Retina (tissue), 1 donor: Measurements from ENCODE around the gene TSC22D3.
"Not testable (repeated sequence)": the region's sequence is repeated elsewhere in the genome, so short reads cannot be mapped to it uniquely, and the experiment has no call there.

ENCODE experiments used
- DNase-seq: peaks from one replicate; pipeline ENCODE4 v3.0.0-alpha.2; 2016

TSC22D3 gene

DNA sequence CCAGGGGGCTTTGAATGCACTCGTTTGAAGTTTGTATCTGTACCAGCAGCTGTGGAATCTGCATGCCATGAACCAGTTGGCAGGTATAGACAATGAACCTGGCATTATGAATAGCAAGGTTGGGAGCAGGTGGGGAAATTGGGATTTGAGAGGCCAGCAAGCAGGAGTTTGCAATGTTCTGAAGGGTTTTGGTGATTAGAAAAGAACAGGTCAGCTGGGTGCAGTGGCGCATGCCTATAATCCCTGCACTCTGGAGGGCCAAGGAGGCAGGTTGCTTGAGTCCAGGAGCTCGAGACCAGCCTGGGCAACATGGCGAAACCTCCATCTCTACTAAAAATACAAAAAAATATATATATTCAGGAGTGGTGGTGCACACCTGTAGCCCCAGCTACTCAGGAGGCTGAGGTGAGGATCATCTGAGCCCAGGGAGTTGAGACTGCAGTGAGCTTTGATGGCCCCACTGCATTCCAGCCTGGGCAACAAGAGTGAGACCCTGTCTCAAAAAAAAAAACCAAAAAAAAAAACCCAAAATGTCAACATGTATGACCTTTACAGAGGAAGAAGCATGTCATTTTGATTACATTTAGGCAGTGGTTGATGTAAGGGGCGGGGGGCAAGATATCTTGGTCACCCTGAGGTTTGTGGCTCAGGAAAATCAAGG lies 63.9 kb downstream of the TSC22D3 start:
- no peak for DNase-seq

DNA sequence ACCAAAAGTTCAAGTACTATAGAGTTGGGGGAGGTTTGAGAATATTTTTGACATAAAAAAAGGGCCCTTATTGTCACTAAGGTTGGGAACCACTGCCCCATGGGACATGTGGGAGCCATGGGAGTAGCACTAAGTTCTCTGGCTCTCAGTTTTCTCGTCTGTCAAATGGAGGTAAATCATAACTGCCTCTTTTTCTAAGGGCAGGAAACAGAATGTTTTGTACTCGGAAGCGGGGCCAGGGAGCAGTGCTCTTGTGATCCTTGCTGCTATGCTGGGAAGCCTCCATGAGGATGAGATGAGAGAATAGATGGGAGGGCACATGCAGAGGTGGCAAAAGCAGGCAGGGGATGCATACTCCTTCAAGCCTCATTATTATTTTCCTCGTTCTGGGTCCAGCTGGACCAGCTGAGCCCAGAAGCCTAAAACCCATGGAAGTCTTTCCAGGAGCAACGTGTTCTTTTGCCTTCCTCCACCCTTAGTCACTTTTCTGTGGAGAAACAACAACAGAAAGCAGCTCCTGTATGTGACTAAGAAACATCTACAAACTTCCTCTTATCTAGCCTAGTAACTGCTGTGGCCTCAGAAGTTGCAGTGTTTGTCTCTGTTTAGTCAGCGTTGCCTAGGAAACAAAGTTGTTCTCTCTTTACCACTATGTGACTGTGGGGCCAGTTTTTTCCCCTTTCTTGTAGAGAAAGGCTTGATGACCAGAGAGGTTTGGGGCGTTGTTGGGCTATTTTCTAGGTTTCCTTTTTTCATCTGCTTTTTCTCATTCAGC lies 64.8 kb downstream of the TSC22D3 start:
- no peak for DNase-seq

DNA sequence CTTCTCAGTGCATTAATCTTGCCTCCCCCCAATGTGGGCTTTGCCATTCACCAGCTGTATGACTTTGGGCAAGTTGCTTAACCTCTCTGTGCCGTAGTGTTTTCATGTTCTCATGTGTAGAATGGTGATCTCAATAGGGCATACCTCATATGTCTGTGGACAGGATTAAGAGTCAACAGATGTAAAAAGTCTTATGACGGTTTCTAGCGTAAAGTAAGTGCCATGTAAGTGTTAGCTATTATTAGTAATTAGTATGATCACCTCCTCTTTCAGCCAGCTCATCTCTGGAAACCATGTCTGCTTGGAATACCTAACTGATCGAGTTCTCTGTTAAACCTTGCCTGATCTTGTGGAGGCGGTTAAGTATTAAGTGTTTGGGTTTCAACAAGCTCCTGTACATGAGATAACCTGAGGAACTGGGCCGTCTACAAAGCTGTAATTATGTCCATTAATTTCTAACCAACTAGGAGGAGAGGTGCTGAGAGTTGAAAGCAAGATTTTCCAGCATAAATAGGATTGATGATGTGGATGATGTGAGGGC lies 66.3 kb downstream of the TSC22D3 start:
- no peak for DNase-seq

DNA sequence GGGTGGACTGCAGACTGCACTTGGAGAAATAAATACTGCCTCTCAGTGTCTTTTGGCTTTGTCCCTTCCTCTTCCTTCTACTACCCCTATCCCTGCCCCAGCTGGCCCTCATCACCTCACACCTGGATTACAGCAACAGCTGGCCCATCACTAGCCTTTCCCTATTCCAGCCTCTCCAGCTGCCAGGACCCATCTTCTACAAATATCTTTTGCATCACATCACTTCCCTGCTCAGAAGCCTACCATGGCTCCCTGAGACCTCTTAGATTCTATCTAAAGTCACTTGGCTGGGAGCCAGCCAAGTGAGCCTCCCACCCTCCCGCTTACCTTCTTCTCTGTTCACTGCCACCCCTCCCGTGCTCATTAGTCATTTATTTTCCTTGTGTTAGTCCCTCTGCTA lies 66.8 kb downstream of the TSC22D3 start:
- no peak for DNase-seq

DNA sequence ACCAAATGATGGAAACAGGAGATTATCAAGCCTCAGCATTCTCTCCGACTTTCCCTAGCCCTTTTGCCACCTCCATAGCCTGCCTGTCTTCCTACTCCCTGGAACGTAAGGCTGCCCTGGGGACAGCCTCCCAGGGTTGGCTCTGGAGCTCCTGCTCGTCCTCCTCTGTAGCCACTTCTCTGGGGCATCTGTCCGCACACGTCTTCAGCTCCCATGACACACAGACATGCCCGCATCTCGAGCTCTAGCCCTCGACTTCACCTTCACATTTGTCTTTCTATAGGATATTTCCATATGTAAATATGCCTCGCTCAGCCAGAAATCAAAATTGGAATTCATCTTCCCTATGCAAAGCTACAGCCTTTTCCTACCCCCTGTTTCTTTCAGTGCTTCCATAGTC lies 67.7 kb downstream of the TSC22D3 start:
- no peak for DNase-seq

DNA sequence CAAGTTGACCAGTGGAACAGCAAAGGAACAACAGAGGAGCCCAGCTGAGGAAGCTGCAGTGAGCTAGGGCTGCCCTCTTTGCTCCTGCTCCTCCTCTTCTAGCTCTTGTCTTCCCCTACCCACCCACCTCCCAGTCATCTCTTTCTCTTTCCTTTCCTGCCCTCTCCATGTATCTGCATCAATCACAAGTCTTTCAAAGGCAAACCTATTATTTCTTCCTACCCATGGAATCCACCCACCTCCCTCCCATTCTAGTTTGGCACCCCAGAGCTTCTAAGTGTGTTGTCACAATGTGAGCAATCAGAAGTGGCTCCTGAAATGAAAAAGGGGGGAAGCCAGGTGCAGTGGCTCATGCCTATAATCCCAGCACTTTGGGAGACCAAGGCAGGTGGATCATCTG lies 69.3 kb downstream of the TSC22D3 start:
- DNase-seq = no peak

DNA sequence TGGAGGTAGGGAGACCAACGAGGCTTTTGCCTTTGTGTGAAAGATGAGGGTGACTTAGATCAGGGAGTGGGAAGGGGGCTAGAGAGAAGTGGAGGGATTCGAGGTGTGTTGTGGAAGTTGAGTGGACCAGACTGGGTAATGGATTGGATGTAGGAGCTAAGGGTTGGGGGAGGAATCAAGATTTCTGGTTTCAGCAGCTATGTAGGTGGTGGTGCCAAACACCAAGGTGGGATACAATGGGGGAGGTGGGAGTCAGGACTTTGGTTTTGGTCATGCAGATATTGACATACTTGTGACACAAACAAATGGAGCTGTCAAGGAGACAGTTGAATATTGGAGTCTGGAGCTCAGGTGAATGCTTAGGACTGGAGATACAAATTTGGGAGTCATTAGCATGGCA lies 71.0 kb downstream of the TSC22D3 start:
- no peak for DNase-seq

DNA sequence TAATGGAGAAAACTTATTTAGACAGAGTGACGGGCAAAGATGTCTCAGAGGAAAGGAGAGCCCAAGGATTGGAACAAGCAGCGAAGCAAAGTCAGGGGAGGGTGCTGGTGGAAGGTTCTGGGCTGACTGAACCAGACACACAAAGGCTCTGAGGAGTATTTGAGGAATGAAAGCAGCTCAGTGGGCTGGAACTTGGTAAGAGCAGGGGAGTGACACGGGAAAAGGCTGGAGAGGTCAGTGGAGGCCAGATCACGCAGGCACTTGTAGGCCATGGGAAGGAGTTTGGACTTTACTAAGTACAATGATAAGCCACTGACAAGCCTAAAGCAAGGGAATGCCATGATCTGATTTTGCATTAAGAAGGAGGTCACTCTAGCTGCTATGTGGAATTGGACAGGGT lies 71.4 kb downstream of the TSC22D3 start:
- no peak for DNase-seq

DNA sequence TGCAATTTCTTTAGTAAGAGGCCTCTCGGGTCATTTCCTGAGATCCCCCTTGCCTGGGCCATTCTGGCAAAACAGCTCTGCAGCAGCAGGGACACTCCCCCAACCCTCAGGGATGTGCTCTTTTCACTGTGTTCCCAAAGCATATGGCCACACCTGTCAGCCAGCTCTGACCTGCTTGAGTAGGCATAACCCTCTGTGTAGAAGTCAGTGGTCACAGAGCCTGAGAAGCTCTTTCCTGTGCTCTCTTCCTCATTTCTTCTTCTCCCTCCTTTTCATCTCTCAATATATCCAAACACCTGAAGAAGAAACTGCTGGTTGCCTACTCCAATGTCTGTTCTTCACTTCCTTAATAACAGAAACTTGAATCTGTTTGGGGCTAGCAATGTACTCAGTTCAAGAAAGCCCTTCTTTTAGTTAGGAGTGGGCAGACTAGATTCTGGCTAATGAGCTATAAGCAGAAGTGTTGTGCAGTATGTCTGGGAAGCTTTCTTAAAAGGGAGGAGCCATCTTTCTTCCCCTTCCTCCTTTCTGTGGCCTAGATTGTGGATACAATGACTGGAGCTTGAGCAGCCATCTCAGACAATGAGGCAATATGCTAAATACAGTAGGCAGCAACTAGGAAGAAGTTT lies 74.0 kb downstream of the TSC22D3 start:
- no peak for DNase-seq

DNA sequence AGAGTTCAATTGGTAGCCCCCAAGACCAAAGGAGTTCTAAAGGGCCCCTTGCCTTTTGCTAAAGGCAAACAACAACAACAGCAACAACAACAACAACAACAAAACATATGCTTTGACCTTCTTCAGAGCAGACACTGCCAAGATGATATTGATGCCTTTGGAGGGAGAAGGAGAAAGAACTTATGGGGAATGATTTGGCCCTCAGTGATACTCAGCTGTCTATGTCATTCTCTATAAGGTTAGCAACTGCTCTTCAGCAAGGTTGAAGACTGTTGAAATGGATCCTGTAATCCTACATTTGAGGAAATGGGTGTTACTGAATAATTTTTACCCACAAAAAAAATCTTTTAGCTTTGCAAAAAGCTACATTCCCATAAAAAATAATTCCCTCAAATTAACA lies 74.8 kb downstream of the TSC22D3 start:
- no peak for DNase-seq

DNA sequence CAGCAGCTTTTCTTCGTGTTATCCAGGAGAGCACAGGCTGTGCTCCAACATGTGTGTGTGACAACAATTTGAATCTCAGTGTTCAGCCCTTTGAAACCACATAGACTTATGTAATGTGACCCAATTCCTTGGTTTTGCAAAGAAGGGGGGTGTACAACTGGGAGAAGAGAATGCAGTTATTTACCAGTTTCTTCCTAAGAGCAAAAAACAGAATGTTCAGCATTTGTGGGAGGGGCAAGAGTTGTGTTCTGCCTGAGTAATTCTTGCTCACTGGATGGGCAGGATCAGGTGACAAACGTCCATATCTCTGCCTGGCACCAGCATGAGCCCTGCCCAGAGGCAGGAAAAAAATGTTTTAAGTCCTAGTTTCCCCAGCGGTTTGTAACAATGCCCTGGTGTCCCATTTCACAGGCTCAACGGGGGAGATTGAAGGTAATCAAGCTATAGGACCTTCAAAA lies 75.2 kb downstream of the TSC22D3 start:
- DNase-seq = no peak

DNA sequence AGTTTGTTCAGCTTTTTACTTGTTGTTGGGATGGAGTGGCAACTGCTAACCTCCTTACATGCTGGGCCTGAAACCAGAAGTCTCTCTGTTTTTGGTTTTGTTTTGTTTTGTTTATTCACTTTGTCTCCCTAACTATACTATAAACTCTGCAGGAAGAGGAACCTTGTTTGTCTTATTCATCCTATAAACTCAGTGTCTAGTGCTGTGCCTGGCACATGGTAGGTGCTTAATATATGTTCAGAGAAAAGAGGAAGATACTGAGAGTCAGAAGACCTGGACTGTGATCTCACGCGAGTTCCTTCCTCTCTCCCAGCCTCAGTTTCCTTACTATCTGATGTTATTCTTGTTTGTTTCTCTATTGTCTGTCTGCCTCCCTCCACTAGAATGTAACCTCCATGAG lies 76.0 kb downstream of the TSC22D3 start:
- DNase-seq = no peak

DNA sequence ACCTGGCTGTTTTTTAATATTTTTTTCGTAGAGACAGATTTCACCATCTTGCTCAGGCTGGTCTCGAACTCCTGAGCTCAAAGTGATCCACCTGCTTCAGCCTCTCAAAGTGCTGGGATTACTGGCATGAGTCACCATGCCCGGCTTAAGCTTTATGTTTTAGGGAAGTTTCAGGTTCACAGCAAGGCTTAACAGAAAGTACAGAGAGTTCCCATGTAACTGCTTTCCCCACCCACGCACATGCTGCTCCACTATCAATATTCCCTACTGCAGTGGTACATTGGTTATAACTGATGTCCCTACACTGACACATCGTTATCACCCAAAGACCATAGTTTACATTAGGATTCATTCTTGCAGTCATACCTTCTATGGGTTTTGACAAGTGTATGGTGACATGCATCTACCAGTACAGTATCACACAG lies 84.6 kb downstream of the TSC22D3 start:
- DNase-seq = no peak

DNA sequence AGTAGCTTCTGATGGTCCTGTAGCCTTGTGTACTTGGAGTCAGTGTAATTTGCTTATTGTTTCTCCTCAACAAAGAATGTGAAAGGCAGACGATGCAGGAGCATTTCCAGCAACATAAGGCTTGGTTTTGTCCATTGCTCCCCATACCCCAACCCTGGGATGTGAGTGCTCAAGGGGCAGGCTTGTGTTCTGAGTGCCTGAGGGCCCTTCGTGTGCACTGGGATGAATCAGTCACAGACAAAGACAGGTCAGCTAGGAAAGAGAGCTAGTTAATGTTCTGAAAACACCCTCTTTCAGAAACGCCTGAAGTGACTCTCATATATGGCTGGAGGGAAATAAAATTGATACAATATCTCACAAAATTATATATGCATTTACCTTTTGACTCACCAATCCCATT lies 88.1 kb downstream of the TSC22D3 start:
- DNase-seq = no peak

DNA sequence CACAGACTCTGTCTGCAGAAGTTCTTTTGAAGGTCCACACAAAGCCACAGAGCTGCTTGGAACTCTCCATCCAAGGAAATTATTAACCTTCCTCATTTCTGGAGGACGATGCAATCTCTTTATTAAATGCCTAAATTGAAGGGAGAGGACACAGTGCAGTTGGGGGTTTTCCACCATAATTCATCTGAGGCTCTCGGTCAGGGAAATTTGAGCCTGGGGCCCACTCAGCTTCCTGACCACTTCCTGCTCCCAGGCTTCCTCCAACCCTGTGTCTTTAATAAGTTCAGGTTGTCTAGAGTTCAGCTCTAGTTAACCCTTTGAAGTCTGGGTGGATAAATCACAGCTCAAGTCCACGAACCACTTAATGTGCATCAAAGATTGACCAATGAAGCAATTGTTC lies 88.8 kb downstream of the TSC22D3 start:
- DNase-seq = no peak

DNA sequence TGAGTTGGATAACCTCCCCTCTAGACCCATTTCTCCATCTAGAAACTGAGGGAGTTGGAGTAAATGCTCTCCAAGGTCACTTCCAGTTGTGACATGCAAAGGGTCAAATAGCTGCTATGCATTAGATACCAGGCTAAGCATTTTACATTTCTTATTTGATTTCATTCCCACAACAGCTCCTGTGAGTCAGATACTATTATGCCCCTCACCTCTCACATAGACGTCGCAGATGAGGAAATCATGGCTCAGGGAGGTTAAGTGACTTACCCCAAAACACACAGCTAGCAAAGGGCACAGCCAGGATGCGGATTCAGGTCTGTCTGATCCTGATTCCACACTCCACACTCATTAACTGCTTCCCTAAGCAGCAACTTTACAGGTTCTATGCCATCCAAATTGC lies 89.6 kb downstream of the TSC22D3 start:
- DNase-seq = no peak

DNA sequence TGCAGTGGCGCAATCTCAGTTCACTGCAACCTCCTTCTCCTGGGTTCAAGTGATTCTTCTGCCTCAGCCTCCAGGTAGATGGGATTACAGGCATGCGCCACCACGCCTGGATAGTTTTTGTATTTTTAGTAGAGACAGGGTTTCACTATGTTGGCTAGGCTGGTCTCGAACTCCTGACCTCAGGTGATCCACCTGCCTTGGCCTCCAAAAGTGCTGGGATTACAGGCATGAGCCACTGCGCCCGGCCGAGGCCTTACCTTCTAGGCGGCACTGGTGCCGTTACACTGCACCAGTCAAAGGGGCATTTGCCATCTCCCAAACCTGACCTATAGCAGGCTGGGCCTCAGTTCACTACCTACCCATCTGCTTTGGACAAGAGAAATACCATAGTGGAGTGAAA lies 90.0 kb downstream of the TSC22D3 start:
- not testable (repeated sequence) for DNase-seq

DNA sequence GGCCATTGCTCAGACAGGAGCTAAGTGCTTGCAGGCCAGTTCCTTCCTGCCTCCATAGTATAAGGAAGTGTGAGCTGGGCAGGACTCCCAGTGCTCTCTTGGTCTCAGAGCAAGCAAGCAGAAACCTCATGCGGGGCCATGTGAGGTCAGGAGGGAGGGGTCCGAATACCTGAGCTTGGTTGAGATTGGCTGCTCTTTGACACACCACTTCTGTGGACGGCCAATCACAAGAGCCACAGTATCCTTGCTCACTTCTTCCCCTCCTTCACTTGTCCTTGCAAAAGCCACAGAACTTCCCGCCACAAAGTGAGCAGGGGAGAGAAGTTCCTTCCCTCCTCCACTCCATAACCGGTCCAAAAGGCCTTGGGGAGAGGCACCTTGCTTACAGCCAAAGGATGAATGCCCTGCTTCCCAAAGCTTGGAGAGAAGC lies 90.6 kb downstream of the TSC22D3 start:
- no peak for DNase-seq

DNA sequence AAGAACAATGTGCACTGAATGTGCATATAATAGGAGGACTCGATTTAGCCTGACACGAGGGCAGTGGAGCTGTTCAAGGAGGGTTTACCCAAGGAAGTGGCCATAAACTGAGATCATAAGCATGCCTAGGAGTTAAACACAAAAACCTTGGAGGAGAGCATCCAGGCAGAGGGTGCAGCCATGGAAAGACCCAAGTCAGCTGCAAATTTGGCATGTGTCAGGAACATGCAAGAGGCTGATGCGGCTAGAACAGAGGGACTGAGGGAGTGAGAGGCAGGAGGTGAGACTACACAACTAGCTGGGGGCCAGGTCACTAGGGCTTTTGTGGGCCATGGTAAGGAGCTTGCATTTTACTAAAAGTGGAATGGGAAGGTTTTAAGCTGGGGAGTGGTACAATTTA lies 91.7 kb downstream of the TSC22D3 start:
- DNase-seq = no peak

DNA sequence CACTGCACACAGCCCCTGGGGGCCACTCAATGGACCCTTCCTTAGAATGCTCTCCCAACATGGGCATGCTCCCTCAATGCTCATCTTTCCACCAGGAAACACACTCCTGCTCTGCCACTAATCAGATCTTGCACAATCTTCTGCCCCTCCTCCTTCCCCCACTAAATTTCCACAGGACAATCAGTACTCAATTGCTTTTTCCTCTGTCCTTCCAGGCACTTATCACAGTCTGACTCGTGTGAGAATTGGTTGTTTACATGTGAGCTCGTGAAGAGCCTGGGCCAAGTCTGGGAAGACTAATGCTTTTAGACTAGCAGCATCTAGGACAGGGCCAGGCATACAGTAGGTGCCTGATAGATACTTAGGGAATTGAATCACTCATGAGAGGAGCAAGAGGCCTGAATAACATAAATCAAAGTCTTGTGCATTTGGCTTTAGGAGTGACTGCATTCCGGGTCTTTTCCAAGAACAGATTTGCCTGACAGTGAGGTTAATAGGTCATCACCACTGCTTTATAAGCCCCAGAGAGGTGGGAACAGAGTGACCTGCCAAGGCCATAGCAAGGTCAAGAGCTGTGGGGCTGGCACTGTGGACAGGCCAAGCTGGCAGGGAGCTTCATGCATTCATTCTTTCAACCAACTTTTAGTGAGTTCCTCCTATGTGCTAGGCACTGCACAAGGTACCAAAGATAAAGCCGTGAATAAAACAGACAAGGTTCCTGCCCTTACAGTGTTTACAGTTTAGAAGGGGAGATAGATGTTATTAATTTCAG lies 92.3 kb downstream of the TSC22D3 start:
- DNase-seq = no peak

DNA sequence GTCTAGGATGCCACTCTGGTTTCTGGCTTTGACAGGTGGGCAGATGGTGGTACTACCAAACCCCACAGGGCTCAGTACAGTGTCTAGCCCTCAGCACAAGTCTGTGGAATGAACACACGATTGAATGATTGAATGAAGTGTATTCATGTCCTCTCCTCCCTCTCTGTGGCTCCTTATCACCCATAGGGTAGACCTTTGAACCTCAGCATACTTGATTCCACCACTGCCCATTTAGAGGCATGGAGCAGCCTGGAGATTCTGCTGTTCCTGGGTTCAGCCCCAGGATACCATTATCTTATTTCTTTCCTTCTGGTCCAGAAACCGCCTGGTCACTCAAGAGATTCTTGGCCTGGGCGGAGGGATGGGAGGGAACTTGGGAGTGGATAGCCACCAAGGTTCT lies 93.3 kb downstream of the TSC22D3 start:
- DNase-seq = no peak

DNA sequence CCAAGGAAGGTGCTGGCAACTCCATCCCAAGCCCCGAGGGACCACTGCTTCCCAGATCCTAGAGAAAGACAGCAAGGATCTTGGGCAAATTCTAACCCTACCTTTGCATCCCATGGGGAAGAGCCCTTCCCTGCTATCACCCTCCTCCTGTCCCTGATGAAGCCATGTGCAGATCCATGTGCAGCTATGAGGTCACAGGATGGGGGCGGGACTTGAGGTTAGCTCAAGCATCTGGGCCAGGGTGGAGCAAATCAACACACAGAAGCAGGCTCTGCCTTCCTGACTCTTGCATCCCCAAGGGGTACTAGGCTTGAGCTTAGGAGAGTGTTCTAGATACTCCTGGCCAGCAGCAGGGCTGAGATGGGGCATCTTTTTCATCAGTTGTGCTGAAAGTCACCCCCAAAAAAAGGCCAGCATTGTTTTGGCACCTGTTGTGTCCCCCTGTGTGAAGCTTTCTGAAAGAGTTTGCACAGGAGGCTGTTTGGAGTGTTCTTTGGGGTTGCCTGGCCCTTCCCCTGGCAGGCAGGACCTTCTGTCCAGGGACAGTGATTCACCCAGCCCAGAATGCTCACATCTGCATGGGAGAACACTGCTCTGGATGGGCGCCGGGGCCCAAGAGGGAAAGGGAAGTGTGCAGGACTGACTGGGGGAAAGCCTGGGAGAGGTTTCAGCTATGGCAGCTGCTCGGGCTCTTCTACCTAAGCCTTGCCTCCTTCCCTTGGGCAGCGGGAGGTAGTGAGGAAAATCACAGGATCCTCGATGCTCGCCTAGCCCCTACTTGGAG lies 96.4 kb downstream of the TSC22D3 start:
- no peak for DNase-seq
